Activated CD4-positive, alpha-beta memory T cell treated with anti-CD3 and anti-CD28 coated beads, Interleukin-2, amount 10 ng/mL, durations not matched to agents 7 days and 5 days (primary cell): ENCODE data around the gene ETS2. TPM values are rescaled to one million over a fixed set of nuclear protein-coding genes. Genes with fewer than 3 reads are reported as not detected.
"Not testable (repeated sequence)": the region's sequence is repeated elsewhere in the genome, so short reads cannot be mapped to it uniquely, and the experiment has no call there.

Experiments used
- CTCF ChIA-PET: fragments of 350-600 bp; sonication (Branson Sonifier 250); formaldehyde crosslinking; loops from one replicate; lab custom pipeline; 2021; ENCODE audit warnings: antibody characterized with exemption, inconsistent platforms; lab: Charles Lee
- POLR2A ChIA-PET: fragments of 350-600 bp; sonication (Branson Sonifier 250); formaldehyde crosslinking; loops from one replicate; lab custom pipeline; 2021; ENCODE audit warnings: antibody characterized with exemption; lab: Charles Lee
- DNase-seq: peaks from one replicate; pipeline ENCODE4 v3.0.0-alpha.2; 2020
- H3K27ac Mint-ChIP-seq: one replicate; pipeline ENCODE4 v1.8.0; 2021; ENCODE audit warnings: mild to moderate bottlenecking, mixed read lengths
- H3K27me3 Mint-ChIP-seq: one replicate; pipeline ENCODE4 v1.8.0; 2021; ENCODE audit warnings: mixed read lengths
- H3K36me3 Mint-ChIP-seq: one replicate; pipeline ENCODE4 v1.8.0; 2021; ENCODE audit warnings: low read depth, mixed read lengths
- H3K4me1 Mint-ChIP-seq: one replicate; pipeline ENCODE4 v1.8.0; 2021; ENCODE audit warnings: mixed read lengths
- H3K4me3 Mint-ChIP-seq: one replicate; pipeline ENCODE4 v1.8.0; 2021; ENCODE audit warnings: mild to moderate bottlenecking, mixed read lengths
- H3K9me3 Mint-ChIP-seq: one replicate; pipeline ENCODE4 v1.8.0; 2021; ENCODE audit warnings: mixed read lengths
- total RNA-seq, 2 experiments: library from RNA; stranded (reverse); gene quantifications; one replicate each; pipeline ENCODE4 v1.2.3, GENCODE V29; 2021

Gene ETS2
- total RNA-seq, 2 experiments from 2014 or later, result 11.4 to 11.5 TPM

DNA sequence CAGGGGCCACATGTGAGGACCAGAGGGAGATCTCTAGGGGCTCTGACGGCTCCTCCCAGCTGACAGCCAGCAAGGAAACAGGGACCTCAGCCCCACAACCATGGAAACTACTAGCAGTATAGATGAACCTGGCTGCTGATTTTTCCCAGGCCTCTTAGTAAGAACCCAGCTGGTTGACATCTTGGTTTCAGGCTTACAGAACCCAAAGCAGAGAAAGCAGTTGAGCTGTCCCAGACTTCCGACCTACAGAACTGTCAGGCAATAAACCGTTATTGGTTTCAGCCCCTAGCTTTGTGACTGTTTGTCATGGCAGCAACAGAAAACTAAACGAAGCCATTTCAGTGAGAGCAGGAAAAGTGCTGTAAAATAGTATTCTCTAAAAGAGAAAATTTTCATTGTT is 36.4 kb downstream of the ETS2 start:
- Mint-ChIP-seq H3K27me3 (peaks cover 3% of the 10 kb centered on the region), H3K9me3 (no peaks in the 10 kb centered on the region), H3K27ac (no peak overlapping the region), H3K36me3 (no peaks in the 10 kb centered on the region), H3K4me1 (peaks cover 2% of the 10 kb centered on the region), H3K4me3 (no peak overlapping the region)
- no peak for DNase-seq
- ChIA-PET POLR2A (no interaction called here), CTCF (no interaction called here)

DNA sequence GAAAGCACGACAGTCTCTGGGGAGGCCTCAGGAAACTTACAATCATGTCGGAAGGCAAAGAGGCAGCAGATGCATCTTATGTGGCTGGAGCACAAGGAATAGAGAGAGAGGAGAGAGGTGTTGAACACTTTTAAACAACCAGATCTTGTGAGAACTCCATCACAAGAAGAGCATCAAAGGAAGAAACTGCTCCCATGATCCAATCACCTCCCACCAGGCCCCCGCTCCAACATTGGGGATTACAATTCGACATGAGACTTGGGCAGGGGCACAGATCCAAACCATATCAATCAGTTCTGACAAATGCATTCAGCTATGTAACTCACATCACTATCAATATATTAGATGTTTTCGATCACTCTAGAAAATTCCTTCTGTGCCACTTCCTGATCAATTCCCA is 37.6 kb downstream of the ETS2 start:
- CTCF ChIA-PET, result no interaction called here
- Mint-ChIP-seq H3K4me1 (peaks cover 2% of the 10 kb centered on the region), H3K27me3 (peaks cover 3% of the 10 kb centered on the region), H3K36me3 (no peaks in the 10 kb centered on the region), H3K27ac (no peak overlapping the region), H3K4me3 (no peak overlapping the region), H3K9me3 (no peaks in the 10 kb centered on the region)
- no peak for DNase-seq
- POLR2A ChIA-PET, result no interaction called here

DNA sequence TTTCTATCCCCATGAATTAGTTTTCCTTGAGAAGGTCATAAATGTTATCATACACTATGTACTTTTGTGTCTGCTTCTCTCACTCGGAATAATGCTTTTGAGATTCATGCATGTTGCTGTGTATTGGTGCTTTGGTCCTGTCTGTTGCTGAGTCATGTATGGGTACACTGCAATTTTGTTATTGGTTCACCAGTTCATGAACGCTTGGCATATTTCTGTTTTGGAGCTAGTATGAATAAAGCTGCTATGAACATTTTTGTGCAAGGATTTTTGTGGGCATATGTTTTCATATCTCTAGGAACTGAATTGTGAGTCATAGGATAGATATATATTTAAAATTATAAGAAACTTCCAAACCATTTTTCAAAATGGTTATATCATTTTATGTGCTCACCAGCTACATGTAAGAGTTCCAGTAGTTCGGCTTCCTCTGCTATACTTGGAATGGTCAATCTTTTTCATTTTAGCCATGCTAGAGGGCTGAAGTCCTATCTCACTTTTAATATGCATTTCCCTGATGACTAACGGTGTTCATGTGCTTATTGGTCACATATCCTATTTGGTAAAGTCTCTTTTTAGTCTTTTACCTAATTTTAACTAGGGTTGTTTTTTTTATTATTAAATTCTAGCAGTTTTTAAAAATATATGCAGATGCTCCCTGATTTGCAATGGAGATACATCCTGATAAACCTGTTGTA is 38.2 kb downstream of the ETS2 start:
- H3K4me1 Mint-ChIP-seq, result peaks cover under 1% of the 10 kb centered on the region
- DNase-seq, result no peak
- H3K9me3 Mint-ChIP-seq, result no peaks in the 10 kb centered on the region
- no peaks in the 10 kb centered on the region for H3K36me3 Mint-ChIP-seq
- H3K27me3 Mint-ChIP-seq, result peaks cover 2% of the 10 kb centered on the region
- ChIA-PET POLR2A (no interaction called here), CTCF (no interaction called here)
- H3K27ac Mint-ChIP-seq, result no peak overlapping the region
- no peak overlapping the region for H3K4me3 Mint-ChIP-seq

DNA sequence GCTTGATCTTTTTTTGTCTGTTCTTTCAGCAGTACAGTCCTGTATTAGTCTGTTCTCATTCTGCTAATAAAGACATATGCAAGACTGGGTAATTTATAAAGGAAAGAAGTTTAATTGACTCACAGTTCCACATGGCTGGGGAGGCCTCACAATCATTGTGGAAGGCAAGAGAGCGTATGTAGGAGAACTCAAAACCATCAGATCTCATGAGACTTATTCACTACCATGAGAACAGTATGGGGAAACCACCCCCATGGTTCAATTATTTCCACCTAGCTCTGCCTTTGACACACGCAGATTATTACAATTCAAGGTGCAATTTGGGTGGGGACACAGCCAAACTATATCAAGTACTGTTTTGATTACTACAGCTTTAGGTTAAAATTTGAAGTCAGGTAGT is 39.6 kb downstream of the ETS2 start:
- CTCF ChIA-PET, result not testable (repeated sequence)

DNA sequence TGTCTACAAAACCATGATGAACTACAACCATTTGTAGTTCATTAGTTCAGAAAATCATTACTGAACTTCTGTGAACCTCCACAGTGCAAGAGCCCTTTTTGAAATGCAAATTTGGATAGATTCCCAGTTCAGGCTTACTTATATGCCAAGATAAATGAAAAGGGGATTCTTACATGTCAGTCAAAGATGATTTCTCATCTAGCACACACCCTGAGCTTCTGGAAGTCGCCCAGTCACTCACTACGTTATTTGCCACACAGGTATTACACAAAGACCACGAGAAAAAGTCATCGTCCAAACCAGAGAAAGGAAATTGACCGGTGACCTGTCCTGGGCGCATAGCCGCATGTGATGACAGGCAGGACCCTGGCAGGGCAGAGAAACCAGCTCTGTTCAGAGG is 41.8 kb downstream of the ETS2 start:
- no peak for DNase-seq
- Mint-ChIP-seq H3K4me1 (no peaks in the 10 kb centered on the region), H3K36me3 (no peaks in the 10 kb centered on the region), H3K4me3 (no peak overlapping the region), H3K27ac (no peak overlapping the region), H3K27me3 (no peaks in the 10 kb centered on the region), H3K9me3 (no peaks in the 10 kb centered on the region)
- POLR2A ChIA-PET, result no interaction called here
- CTCF ChIA-PET, result no interaction called here

More for the DNA sequence above, 39.6 kb downstream of the ETS2 start:
- H3K9me3 Mint-ChIP-seq, POLR2A ChIA-PET, H3K27me3 Mint-ChIP-seq, DNase-seq, H3K27ac Mint-ChIP-seq, H3K4me1 Mint-ChIP-seq, H3K36me3 Mint-ChIP-seq, H3K4me3 Mint-ChIP-seq: not testable (repeated sequence)

DNA sequence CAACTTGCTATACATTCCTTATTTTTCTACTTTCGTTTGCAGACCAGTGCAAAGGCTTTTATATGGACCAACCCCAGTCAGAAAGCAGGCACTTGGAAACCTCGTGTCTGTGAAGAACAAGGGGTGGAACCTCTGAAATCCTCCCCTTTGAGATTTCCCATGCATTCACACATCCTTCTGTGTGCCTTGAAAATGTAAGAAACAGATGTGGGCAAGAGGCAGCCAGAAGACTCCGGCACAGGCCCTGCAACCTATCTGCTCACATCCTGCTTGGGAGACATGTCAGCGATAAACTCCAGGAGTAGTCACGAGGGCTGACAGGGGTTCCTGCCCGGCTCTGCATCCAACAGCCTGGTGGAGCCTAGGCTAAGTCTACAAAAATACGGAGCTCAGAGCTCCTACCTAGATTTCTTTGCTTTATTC is 42.5 kb downstream of the ETS2 start:
- no peak overlapping the region for H3K27ac Mint-ChIP-seq
- H3K9me3 Mint-ChIP-seq, result no peaks in the 10 kb centered on the region
- CTCF ChIA-PET, result no interaction called here
- H3K36me3 Mint-ChIP-seq, result no peaks in the 10 kb centered on the region
- no peak overlapping the region for H3K4me3 Mint-ChIP-seq
- H3K4me1 Mint-ChIP-seq, result no peaks in the 10 kb centered on the region
- POLR2A ChIA-PET, result no interaction called here
- no peak for DNase-seq
- H3K27me3 Mint-ChIP-seq, result no peaks in the 10 kb centered on the region

DNA sequence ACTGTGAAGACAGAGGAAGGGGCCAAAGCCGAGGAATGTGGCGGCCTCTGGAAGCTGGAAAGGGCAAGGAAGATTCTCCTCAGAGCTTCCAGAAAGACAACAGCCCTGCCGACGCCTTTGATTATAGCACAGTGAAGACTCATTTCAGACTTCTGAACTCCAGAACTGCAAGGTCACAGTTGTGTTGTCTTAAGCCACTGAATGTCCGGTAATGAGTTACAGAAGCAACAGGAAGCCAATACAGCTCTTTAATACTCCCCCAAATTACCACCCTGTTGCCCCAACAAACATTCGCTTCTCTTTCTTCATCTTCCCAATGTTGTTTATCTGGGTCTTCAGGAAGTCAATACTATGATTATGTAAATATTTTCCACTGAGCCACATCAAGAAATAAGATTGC is 44.0 kb downstream of the ETS2 start:
- no peaks in the 10 kb centered on the region for H3K4me1 Mint-ChIP-seq
- ChIA-PET CTCF (no interaction called here), POLR2A (no interaction called here)
- DNase-seq, result no peak
- H3K36me3 Mint-ChIP-seq, result no peaks in the 10 kb centered on the region
- peaks cover 2% of the 10 kb centered on the region for H3K27me3 Mint-ChIP-seq
- H3K27ac Mint-ChIP-seq, result no peak overlapping the region
- H3K4me3 Mint-ChIP-seq, result no peak overlapping the region
- no peaks in the 10 kb centered on the region for H3K9me3 Mint-ChIP-seq

DNA sequence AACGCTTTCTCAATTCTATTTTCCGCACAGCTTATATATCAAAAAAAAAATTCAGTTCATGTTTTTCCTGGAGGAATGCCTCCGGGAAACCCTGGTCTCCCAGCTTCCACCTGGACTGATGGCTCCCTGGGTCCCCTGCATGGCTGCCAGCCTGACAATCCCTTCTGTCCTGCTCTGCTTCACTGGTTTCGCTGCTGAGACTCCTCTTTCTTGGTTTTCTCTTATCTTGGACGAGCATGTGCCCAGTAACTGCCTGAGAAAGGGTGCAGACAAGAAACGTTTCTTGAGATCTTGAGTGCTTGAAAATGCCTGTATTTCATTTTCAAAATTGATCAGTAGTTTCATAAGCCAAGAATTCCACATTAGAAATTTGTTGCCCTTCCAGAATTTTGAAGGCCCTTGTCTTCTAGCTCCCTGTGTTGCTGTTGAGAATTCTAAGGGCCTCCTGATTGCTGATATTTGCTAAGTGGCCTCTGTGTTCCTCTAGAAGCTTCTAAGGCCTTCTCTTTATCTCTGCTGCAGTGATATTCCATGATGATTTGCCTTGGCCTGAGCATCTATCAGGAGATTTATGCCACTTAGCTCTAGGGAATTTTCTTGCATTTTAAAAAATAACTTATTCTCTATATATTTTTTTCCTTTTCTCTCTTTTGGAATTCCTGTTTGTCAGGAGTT is 44.7 kb downstream of the ETS2 start:
- POLR2A ChIA-PET, result no interaction called here

DNA sequence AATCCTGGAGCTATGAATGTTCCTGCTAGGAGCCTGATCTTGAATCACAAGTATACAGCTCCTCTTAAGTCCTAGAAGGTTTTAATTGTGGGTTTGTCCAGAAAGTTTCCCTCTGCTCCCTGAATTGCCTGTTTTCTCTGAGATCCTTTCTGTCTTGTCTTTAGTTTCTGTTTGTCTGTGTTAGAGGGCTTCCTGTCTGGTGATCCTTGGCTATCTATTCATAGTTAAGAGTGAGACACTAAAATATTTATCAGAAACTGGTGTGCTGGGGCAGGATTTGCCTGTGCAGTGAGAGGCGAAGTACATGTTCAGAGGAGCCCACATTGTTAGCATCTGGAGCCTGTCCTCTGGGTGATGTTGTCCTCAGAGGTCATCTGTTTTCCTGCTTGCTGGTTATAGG is 45.4 kb downstream of the ETS2 start:
- Mint-ChIP-seq H3K27ac (no peak overlapping the region), H3K36me3 (no peaks in the 10 kb centered on the region), H3K9me3 (no peaks in the 10 kb centered on the region), H3K4me1 (no peaks in the 10 kb centered on the region), H3K27me3 (peaks cover 2% of the 10 kb centered on the region), H3K4me3 (no peak overlapping the region)
- CTCF ChIA-PET, result no interaction called here
- no peak for DNase-seq
- POLR2A ChIA-PET, result no interaction called here

More for the DNA sequence above, 44.7 kb downstream of the ETS2 start:
- H3K9me3 Mint-ChIP-seq, result no peaks in the 10 kb centered on the region
- DNase-seq, result no peak
- H3K4me3 Mint-ChIP-seq, result no peak overlapping the region
- H3K27ac Mint-ChIP-seq, result no peak overlapping the region
- H3K36me3 Mint-ChIP-seq, result no peaks in the 10 kb centered on the region
- CTCF ChIA-PET, result no interaction called here
- H3K27me3 Mint-ChIP-seq, result peaks cover 2% of the 10 kb centered on the region
- H3K4me1 Mint-ChIP-seq, result no peaks in the 10 kb centered on the region

DNA sequence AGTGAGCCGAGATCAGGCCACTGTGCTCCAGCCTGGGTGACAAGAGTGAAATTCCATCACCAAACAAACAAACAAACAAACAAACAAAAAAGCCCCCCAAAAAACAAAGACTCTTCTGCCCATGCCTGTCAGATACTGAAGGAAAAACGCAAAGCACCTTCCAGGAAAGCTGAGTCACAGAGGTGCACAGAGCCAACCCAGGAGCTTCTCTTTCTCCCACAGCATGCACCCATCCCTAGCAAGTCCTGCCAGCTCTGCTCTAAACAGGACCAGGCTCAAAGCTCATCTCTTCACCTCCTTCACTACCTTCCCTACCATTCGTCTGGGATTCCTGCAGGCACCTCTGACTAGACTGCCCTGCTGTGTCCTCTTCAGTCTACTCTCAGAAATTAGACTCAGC is 46.5 kb downstream of the ETS2 start:
- Mint-ChIP-seq H3K27me3 (peaks cover 2% of the 10 kb centered on the region), H3K36me3 (no peaks in the 10 kb centered on the region), H3K4me3 (no peak overlapping the region), H3K9me3 (no peaks in the 10 kb centered on the region), H3K4me1 (no peaks in the 10 kb centered on the region), H3K27ac (no peak overlapping the region)
- ChIA-PET POLR2A (no interaction called here), CTCF (no interaction called here)
- no peak for DNase-seq

DNA sequence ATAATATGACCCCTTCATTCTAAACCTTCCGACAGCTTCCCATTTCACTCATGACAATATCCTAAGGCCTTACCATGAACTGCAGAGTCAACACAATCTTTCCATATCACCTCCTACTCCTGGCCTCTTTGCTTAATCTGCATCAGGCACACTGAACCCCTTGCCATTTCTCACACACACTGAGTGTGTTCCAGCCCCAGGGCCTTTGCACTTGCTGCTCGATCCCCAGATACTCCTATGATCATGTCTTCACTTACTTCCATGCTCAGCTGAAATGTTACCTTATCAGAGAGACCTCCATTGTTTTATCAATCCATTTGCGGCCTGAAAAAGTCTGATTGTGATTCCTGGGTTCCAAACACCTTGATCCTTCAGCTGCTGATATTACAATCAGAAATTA is 47.0 kb downstream of the ETS2 start:
- no peak for DNase-seq
- Mint-ChIP-seq H3K36me3 (no peaks in the 10 kb centered on the region), H3K27ac (no peak overlapping the region), H3K4me3 (no peak overlapping the region), H3K4me1 (no peaks in the 10 kb centered on the region), H3K9me3 (no peaks in the 10 kb centered on the region), H3K27me3 (peaks cover 2% of the 10 kb centered on the region)
- ChIA-PET POLR2A (no interaction called here), CTCF (no interaction called here)

DNA sequence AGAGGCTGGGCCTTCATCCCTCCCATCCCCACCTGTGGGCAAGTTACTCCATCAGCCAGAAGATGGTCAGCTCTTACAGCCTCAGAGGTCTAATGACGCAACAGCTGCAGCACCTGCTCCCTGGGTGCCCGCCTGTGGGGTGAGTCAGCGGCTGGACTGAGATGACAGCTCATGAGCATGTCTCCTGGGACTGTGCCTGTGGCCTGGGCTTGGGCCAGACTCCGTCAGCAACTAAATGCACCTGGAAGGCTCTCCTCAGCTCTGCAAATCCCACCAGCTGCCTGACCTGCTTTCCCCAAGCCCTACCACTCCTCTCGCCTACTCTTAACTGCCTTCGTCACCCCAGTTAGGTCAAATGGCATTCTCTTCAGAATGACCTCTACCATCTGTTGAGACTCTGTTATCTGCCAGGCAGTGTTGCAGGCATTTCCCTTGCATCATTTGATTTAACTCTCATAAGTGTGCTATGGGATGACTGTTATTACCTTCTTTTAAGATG is 47.7 kb downstream of the ETS2 start:
- Mint-ChIP-seq H3K4me3 (no peak overlapping the region), H3K4me1 (no peaks in the 10 kb centered on the region), H3K36me3 (no peaks in the 10 kb centered on the region), H3K27me3 (peaks cover 2% of the 10 kb centered on the region), H3K27ac (no peak overlapping the region), H3K9me3 (no peaks in the 10 kb centered on the region)
- ChIA-PET POLR2A (no interaction called here), CTCF (no interaction called here)
- no peak for DNase-seq

DNA sequence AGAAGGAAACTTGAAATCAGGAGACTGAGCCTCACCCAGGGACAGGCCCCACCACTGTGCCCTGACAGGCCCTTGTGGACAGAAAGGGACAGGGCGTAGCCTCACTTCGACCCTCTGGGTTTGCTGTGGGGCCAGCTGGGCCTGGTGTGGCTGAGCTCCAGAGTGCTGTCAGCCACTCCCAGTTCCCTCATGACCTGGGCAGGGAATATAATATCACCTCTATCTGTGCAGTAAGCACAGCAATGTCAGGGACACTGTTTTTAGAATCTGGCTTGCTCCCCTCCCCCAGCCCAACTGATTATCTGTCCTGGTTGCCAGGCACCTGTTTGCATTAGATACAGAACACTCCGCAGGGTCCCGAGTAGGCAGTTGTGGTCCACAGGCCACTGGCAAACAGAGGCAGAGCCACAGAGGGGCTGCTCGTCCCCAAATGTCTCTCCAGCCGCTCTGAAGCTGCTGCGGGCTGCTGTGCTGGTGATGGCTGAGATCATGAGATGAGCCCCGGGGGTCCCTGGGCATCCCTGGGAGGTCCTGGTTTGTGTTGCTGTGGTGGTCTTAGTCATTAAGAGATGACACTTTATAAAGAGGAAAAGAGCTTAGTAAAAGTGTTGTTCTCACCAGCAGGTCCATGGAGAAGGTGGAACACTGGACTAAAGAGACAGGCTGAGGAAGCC is 51.6 kb downstream of the ETS2 start:
- Mint-ChIP-seq H3K9me3 (no peaks in the 10 kb centered on the region), H3K4me1 (no peaks in the 10 kb centered on the region), H3K36me3 (no peaks in the 10 kb centered on the region), H3K4me3 (no peak overlapping the region), H3K27me3 (peaks cover 2% of the 10 kb centered on the region), H3K27ac (no peak overlapping the region)
- POLR2A ChIA-PET, result no interaction called here
- no peak for DNase-seq
- CTCF ChIA-PET, result no interaction called here
